Nephron progenitor cell (in vitro differentiated cells): Measurements from ENCODE around the gene SEMA4A.

Experiments
- DNase-seq: peaks from one replicate; pipeline ENCODE4 v3.0.0; 2021
- H3K27ac Mint-ChIP-seq: 2 replicates; pipeline ENCODE4 v1.8.0; 2021; ENCODE audit warnings: mild to moderate bottlenecking, moderate library complexity, mixed read lengths
- H3K27me3 Mint-ChIP-seq: 2 replicates; pipeline ENCODE4 v1.8.0; 2021; ENCODE audit warnings: mild to moderate bottlenecking, low read depth, mixed read lengths; ENCODE audit not compliant: poor library complexity
- H3K36me3 Mint-ChIP-seq: 2 replicates; pipeline ENCODE4 v1.8.0; 2021; ENCODE audit warnings: low read depth, mixed read lengths
- H3K4me1 Mint-ChIP-seq: 2 replicates; pipeline ENCODE4 v1.8.0; 2021; ENCODE audit warnings: mixed read lengths
- H3K4me3 Mint-ChIP-seq: 2 replicates; pipeline ENCODE4 v1.8.0; 2021; ENCODE audit warnings: mild to moderate bottlenecking, moderate library complexity, mixed read lengths
- H3K9me3 Mint-ChIP-seq: 2 replicates; pipeline ENCODE4 v1.8.0; 2021; ENCODE audit warnings: mild to moderate bottlenecking, moderate library complexity, mixed read lengths
- CTCF ChIP-seq: fragments of 200-600 bp; sonication (generic); IDR thresholded peaks from 2 replicates; pipeline ENCODE4 v1.5.0; 2021; ENCODE audit warnings: antibody characterized with exemption

Gene SEMA4A

DNA sequence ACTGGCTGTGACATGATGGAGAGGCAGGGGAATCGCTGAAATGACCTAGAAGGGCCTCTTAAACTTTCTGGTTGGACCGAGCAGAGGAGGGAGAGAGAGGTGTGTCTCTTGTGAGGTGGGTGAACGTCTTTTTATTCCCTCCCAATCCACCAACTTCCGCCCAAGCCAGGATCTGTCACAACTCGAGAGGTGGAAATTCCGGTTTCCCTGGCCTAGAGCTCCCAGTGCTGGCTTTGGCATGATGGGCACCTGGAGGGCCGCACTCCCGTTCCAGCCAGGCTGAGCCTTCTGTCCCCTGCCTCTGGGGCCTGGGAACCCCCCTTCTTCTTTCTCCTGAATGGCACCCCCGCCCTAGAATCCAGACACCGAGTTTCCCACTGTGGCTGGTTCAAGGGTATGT, at the start of gene SEMA4A:
Gene SEMA4A, plus strand, starts transcription at position 224 of the 400 bp plus-strand sequence. CDS start 994 bp downstream, outside the sequence.
- Mint-ChIP-seq H3K4me3 (no peak within 1 kb of the TSS), H3K9me3 (no peaks in the 10 kb centered on the region), H3K36me3 (no peaks in the 10 kb centered on the region), H3K4me1 (peaks cover 66% of the 10 kb centered on the region), H3K27me3 (peaks cover 56% of the 10 kb centered on the region), H3K27ac (peak within 1 kb of the TSS; percentile 92)
- no peak for DNase-seq
- no peak for TF ChIP-seq CTCF

GRCh38 chr1:156104065-156104810, 49.1 kb upstream of the SEMA4A start:
- Mint-ChIP-seq H3K4me3 (peak overlapping the region; percentile 26), H3K9me3 (no peaks in the 10 kb centered on the region), H3K4me1 (peaks cover 70% of the 10 kb centered on the region), H3K36me3 (peaks cover 4% of the 10 kb centered on the region), H3K27me3 (peaks cover 10% of the 10 kb centered on the region), H3K27ac (peak overlapping the region; percentile 86)
- no peak for TF ChIP-seq CTCF
- no peak for DNase-seq

GRCh38 chr1:156104861-156105832, 48.2 kb upstream of the SEMA4A start:
- no peak for DNase-seq
- H3K9me3 Mint-ChIP-seq = no peaks in the 10 kb centered on the region
- peaks cover 7% of the 10 kb centered on the region for H3K36me3 Mint-ChIP-seq
- H3K27ac Mint-ChIP-seq = peak overlapping the region; percentile 98
- H3K4me3 Mint-ChIP-seq = peak overlapping the region; percentile 73
- no peak for TF ChIP-seq CTCF
- H3K4me1 Mint-ChIP-seq = peaks cover 68% of the 10 kb centered on the region
- peaks cover 10% of the 10 kb centered on the region for H3K27me3 Mint-ChIP-seq

DNA sequence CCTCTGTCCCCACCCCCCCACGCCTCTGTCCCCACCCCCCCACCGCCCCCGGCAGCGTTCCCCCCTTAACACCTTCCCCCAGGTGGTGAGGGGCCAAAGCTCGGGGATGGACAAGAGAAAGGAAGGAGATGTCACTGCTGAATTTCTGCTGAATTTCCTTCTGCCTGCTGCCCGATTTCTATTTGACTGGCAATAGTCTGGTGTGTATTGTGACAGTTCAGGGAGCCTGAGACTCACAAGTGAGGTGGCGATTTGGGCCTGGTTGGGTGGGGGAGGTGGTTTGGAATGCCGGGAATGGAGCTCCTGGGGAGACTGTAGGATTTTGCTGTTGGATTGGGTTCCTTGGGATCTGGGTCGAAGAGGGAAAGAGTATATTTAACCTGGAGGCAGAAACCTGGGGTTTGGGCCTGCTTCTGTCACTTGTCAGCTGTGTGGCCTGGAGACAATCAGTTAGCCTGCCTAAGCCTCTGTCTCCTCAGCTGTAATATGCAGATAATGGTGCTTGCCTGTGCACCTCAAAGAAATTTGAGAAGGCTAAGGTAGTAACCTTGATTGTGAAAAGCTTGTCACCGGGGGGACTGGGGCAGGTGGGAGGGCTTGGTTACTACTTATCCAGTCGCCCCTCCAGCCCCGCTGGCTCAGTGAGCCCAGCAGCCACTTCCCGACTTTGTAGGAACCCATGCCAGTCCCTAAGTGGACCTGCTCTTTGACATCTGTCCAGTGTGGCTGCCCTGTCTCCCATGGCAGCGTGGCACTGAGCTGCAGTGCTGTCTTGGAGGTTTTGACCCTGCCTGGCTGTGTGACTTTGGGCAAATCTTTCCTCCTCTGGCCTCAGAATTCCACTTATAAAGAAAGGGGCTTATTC, 46.5 kb upstream of the SEMA4A start:
- Mint-ChIP-seq H3K27me3 (peaks cover 10% of the 10 kb centered on the region), H3K36me3 (peaks cover 14% of the 10 kb centered on the region), H3K4me3 (peak overlapping the region; percentile 61), H3K27ac (peak overlapping the region; percentile 96), H3K9me3 (no peaks in the 10 kb centered on the region), H3K4me1 (peaks cover 54% of the 10 kb centered on the region)
- DNase-seq = no peak
- no peak for TF ChIP-seq CTCF

- Mint-ChIP-seq H3K27ac (no peak overlapping the region), H3K4me3 (no peak overlapping the region), H3K36me3 (peaks cover 11% of the 10 kb centered on the region), H3K27me3 (peaks cover 12% of the 10 kb centered on the region), H3K9me3 (no peaks in the 10 kb centered on the region), H3K4me1 (peaks cover 50% of the 10 kb centered on the region)
- no peak for DNase-seq
- no peak for TF ChIP-seq CTCF
These were observed 45.3 kb upstream of the SEMA4A start for GRCh38 chr1:156108057-156108456.
